CD4-positive, CD25-positive, alpha-beta regulatory T cell (primary cell): ENCODE results near the gene PPP2R3A. TPM values are rescaled to one million over a fixed set of nuclear protein-coding genes. Genes with fewer than 3 reads are reported as not detected.
"Not testable (repeated sequence)": the region's sequence is repeated elsewhere in the genome, so short reads cannot be mapped to it uniquely, and the experiment has no call there.

Experiments
- ATAC-seq, 2 donors: fragments of 150-1000 bp; cut with Tn5 transposase; one replicate each; pipeline ENCODE4 v1.10.0; 2021; ENCODE audit warnings: low read depth in 2 of 2, moderate number of reproducible peaks in 2 of 2, moderate library complexity in 1 of 2
- DNase-seq, 3 donors: peaks; one replicate each; pipeline versions ENCODE4 v3.0.0 to v3.0.0-alpha.2; 2012 to 2022; ENCODE audit warnings: mixed read lengths in 1 of 3
- H3K27ac ChIP-seq: one replicate; pipeline ENCODE4 v1.7.0; 2013; ENCODE audit warnings: mild to moderate bottlenecking, low read length; ENCODE audit not compliant: insufficient read depth, poor library complexity, severe bottlenecking
- H3K27me3 ChIP-seq: one replicate; pipeline ENCODE4 v1.7.0; 2013; ENCODE audit warnings: low read length; ENCODE audit not compliant: control insufficient read depth, insufficient read depth
- H3K36me3 ChIP-seq: one replicate; pipeline ENCODE4 v1.7.0; 2013; ENCODE audit warnings: mild to moderate bottlenecking, low read length, moderate library complexity; ENCODE audit not compliant: control insufficient read depth, insufficient read depth
- H3K4me1 ChIP-seq: 2 replicates; pipeline ENCODE4 v1.7.0; 2013; ENCODE audit warnings: mild to moderate bottlenecking, low read length; ENCODE audit not compliant: insufficient read depth, control insufficient read depth, poor library complexity, severe bottlenecking
- H3K4me3 ChIP-seq: one replicate; pipeline ENCODE4 v1.7.0; 2013; ENCODE audit warnings: low read depth, mild to moderate bottlenecking, low read length, moderate library complexity
- H3K9me3 ChIP-seq, 2 experiments: 1 replicate in 1 of 2; 2 replicates in 1 of 2; pipeline ENCODE4 v1.7.0; 2013; ENCODE audit warnings: low read length in 2 of 2, mild to moderate bottlenecking in 1 of 2, moderate library complexity in 1 of 2; ENCODE audit not compliant: control insufficient read depth in 2 of 2
- H3K27ac Mint-ChIP-seq, 3 donors: one replicate each; pipeline ENCODE4 v1.8.0; 2020 to 2022; ENCODE audit warnings: mild to moderate bottlenecking in 3 of 3, mixed read lengths in 3 of 3, moderate library complexity in 2 of 3
- H3K27me3 Mint-ChIP-seq: one replicate; pipeline ENCODE4 v1.8.0; 2022; ENCODE audit warnings: mild to moderate bottlenecking, mixed read lengths
- H3K36me3 Mint-ChIP-seq: one replicate; pipeline ENCODE4 v1.8.0; 2020; ENCODE audit warnings: mixed read lengths
- H3K4me1 Mint-ChIP-seq, 4 donors: one replicate each; pipeline ENCODE4 v1.8.0; 2020 to 2022; ENCODE audit warnings: mixed read lengths in 4 of 4, mild to moderate bottlenecking in 1 of 4
- H3K4me3 Mint-ChIP-seq, 4 donors: one replicate each; pipeline ENCODE4 v1.8.0; 2020 to 2022; ENCODE audit warnings: mild to moderate bottlenecking in 4 of 4, mixed read lengths in 4 of 4, moderate library complexity in 3 of 4
- H3K9me3 Mint-ChIP-seq, 7 donors: one replicate each; pipeline ENCODE4 v1.8.0; 2020 to 2022; ENCODE audit warnings: mixed read lengths in 7 of 7, mild to moderate bottlenecking in 3 of 7, moderate library complexity in 2 of 7
- polyA plus RNA-seq, 4 donors: library from polyadenylated mRNA; unstranded; fragments of 300-500 nt; fragmentation: Illumina TruSeq; gene quantifications; one replicate each; pipeline ENCODE4 v1.2.3, GENCODE V29; 2021
- total RNA-seq: library from RNA; stranded (reverse); gene quantifications from one replicate; pipeline ENCODE4 v1.2.3, GENCODE V29; 2022

Gene PPP2R3A
- total and polyA plus RNA-seq, 5 donors from 2014 or later, result 0.03 to 0.27 (median 0.14) TPM

GRCh38 chr3:136110481-136110880, 145.0 kb downstream of the PPP2R3A start:
- no peak overlapping the region for H3K27ac ChIP-seq
- H3K27me3 ChIP-seq, result peaks cover 2% of the 10 kb centered on the region
- no peaks in the 10 kb centered on the region for H3K36me3 ChIP-seq
- Mint-ChIP-seq H3K4me3 (no peak overlapping the region), H3K4me1 (peaks cover 5 to 14% (median 10%) of the 10 kb centered on the region in 4 donors), H3K9me3 (peaks cover 0 to 4% (median 0%) of the 10 kb centered on the region in 7 donors), H3K27ac (no peak overlapping the region), H3K36me3 (peaks cover 14% of the 10 kb centered on the region), H3K27me3 (peaks cover 11% of the 10 kb centered on the region)
- no peaks in the 10 kb centered on the region for H3K4me1 ChIP-seq
- H3K4me3 ChIP-seq, result no peak overlapping the region
- ATAC-seq, result no peak
- H3K9me3 ChIP-seq, result no peaks in the 10 kb centered on the region
- DNase-seq, result no peak

GRCh38 chr3:136114421-136114820, 148.9 kb downstream of the PPP2R3A start:
- Mint-ChIP-seq H3K9me3 (peaks cover 0 to 6% (median 0%) of the 10 kb centered on the region in 7 donors), H3K4me1 (peaks cover 5 to 10% (median 7%) of the 10 kb centered on the region in 4 donors), H3K27me3 (peaks cover 17% of the 10 kb centered on the region), H3K36me3 (peaks cover 14% of the 10 kb centered on the region), H3K27ac (no peak overlapping the region), H3K4me3 (no peak overlapping the region)
- Histone ChIP-seq H3K4me1 (no peaks in the 10 kb centered on the region), H3K9me3 (no peaks in the 10 kb centered on the region), H3K27me3 (peaks cover 2% of the 10 kb centered on the region), H3K27ac (no peak overlapping the region), H3K36me3 (no peaks in the 10 kb centered on the region), H3K4me3 (no peak overlapping the region)
- ATAC-seq (no peak), DNase-seq (no peak)

GRCh38 chr3:136119332-136119731, 153.8 kb downstream of the PPP2R3A start:
- Mint-ChIP-seq H3K9me3 (peaks cover 0 to 10% (median 0%) of the 10 kb centered on the region in 7 donors), H3K27me3 (peaks cover 32% of the 10 kb centered on the region)
- H3K36me3 ChIP-seq, H3K27ac Mint-ChIP-seq, H3K4me3 Mint-ChIP-seq, DNase-seq, H3K27me3 ChIP-seq, H3K9me3 ChIP-seq, H3K4me3 ChIP-seq, H3K27ac ChIP-seq, ATAC-seq, H3K36me3 Mint-ChIP-seq, H3K4me1 Mint-ChIP-seq, H3K4me1 ChIP-seq: not testable (repeated sequence)

DNA sequence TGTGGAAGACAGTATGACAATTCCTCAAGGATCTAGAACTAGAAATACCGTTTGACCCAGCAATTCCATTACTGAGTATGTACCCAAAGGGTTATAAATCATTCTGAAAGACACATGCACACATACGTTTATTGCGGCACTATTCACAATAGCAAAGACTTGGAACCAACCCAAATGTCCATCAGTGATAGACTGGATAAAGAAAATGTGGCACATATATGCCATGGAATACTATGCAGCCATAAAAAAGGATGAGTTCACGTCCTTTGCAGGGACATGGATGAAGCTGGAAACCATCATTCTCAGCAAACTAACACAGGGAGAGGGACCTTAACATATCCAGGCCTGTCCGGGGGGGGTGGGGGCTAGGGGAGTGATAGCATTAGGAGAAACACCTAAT, 154.3 kb downstream of the PPP2R3A start:
- not testable (repeated sequence) for H3K27me3 ChIP-seq, H3K4me3 ChIP-seq, H3K4me1 ChIP-seq, H3K27ac Mint-ChIP-seq, H3K4me1 Mint-ChIP-seq, ATAC-seq, H3K36me3 ChIP-seq, H3K4me3 Mint-ChIP-seq, H3K36me3 Mint-ChIP-seq, H3K27ac ChIP-seq, DNase-seq, H3K9me3 ChIP-seq
- peaks cover 0 to 10% (median 0%) of the 10 kb centered on the region in 7 donors for H3K9me3 Mint-ChIP-seq
- peaks cover 32% of the 10 kb centered on the region for H3K27me3 Mint-ChIP-seq

- Histone ChIP-seq H3K4me1 (no peaks in the 10 kb centered on the region), H3K27me3 (peaks cover 2% of the 10 kb centered on the region), H3K36me3 (no peaks in the 10 kb centered on the region), H3K4me3 (no peak overlapping the region), H3K27ac (no peak overlapping the region), H3K9me3 (no peaks in the 10 kb centered on the region)
- ATAC-seq (no peak), DNase-seq (no peak)
- Mint-ChIP-seq H3K9me3 (peaks cover 0 to 9% (median 0%) of the 10 kb centered on the region in 7 donors), H3K4me3 (peak overlapping the region in 1 of 4 donors; percentile 21), H3K36me3 (peaks cover 8% of the 10 kb centered on the region), H3K4me1 (peaks cover 0 to 6% (median 1%) of the 10 kb centered on the region in 4 donors), H3K27me3 (peaks cover 26% of the 10 kb centered on the region), H3K27ac (no peak overlapping the region)
These were observed 155.1 kb downstream of the PPP2R3A start for GRCh38 chr3:136120373-136121348.

GRCh38 chr3:136122006-136122405, 156.5 kb downstream of the PPP2R3A start:
- Mint-ChIP-seq H3K4me1 (peaks cover 0 to 6% (median 1%) of the 10 kb centered on the region in 4 donors), H3K9me3 (peaks cover 0 to 9% (median 1%) of the 10 kb centered on the region in 7 donors), H3K27me3 (peaks cover 25% of the 10 kb centered on the region), H3K4me3 (no peak overlapping the region), H3K36me3 (peaks cover 8% of the 10 kb centered on the region), H3K27ac (no peak overlapping the region)
- H3K9me3 ChIP-seq, result no peaks in the 10 kb centered on the region
- H3K4me3 ChIP-seq, result no peak overlapping the region
- H3K27ac ChIP-seq, result no peak overlapping the region
- no peak for DNase-seq
- no peak for ATAC-seq
- H3K4me1 ChIP-seq, result no peaks in the 10 kb centered on the region
- H3K36me3 ChIP-seq, result no peaks in the 10 kb centered on the region
- H3K27me3 ChIP-seq, result peaks cover 2% of the 10 kb centered on the region

GRCh38 chr3:136131647-136132046, 166.1 kb downstream of the PPP2R3A start:
- not testable (repeated sequence) for H3K4me1 ChIP-seq, H3K36me3 Mint-ChIP-seq, H3K36me3 ChIP-seq, H3K27me3 ChIP-seq, DNase-seq, H3K4me3 ChIP-seq, H3K27ac Mint-ChIP-seq, H3K9me3 ChIP-seq, H3K27ac ChIP-seq, H3K4me3 Mint-ChIP-seq, H3K27me3 Mint-ChIP-seq, ATAC-seq, H3K4me1 Mint-ChIP-seq
- H3K9me3 Mint-ChIP-seq, result peaks cover 0 to 12% (median 5%) of the 10 kb centered on the region in 7 donors
